IMR-90 (cell line): ENCODE data around the gene RGP1. TPM values are rescaled to one million over a fixed set of nuclear protein-coding genes. Genes with fewer than 3 reads are reported as not detected.

Source experiments
- ATAC-seq: fragments of 200-7000 bp; cut with Tn5 transposase; 2 replicates; pipeline ENCODE4 v1.9.1; 2020; ENCODE audit warnings: low read depth, mild to moderate bottlenecking, moderate library complexity
- BruUV-seq: library from RNA; stranded (reverse); fragments of 400-500 nt; replicated peaks from 2 replicates; lab custom pipeline; 2021; lab: Mats Ljungman, UMichigan
- CTCF ChIA-PET: fragments of 300-600 bp; formaldehyde crosslinking; extraction: SDS; loops from one replicate; lab custom pipeline; 2021; ENCODE audit warnings: antibody characterized with exemption; lab: Yijun Ruan, JAX
- POLR2A ChIA-PET: fragments of 300-600 bp; sonication (Branson Sonifier 250); formaldehyde crosslinking; loops from one replicate; lab custom pipeline; 2022; ENCODE audit warnings: antibody characterized with exemption; ENCODE audit not compliant: unreplicated experiment; lab: Charles Lee
- DNase-seq: peaks from one replicate; pipeline ENCODE4 v3.0.0; 2013
- H2AFZ ChIP-seq: replicated peaks from 2 replicates; pipeline ENCODE3; 2013; ENCODE audit warnings: low read length, mild to moderate bottlenecking; ENCODE audit not compliant: poor library complexity
- H2AK5ac ChIP-seq: 2 replicates; pipeline ENCODE4 v1.6.1; 2013; ENCODE audit warnings: low read depth, low read length, inconsistent platforms
- H2AK9ac ChIP-seq: replicated peaks from 2 replicates; pipeline ENCODE3; 2013; ENCODE audit warnings: mild to moderate bottlenecking, low read depth, low read length, moderate library complexity; ENCODE audit not compliant: poor library complexity
- H2BK120ac ChIP-seq: 2 replicates; pipeline ENCODE4 v1.6.1; 2013; ENCODE audit warnings: low read depth, low read length, inconsistent platforms
- H2BK15ac ChIP-seq: 3 replicates; pipeline ENCODE4 v1.6.1; 2013; ENCODE audit warnings: low read depth, low read length, inconsistent platforms
- H2BK20ac ChIP-seq: 2 replicates; pipeline ENCODE4 v1.6.1; 2013; ENCODE audit warnings: low read depth, mild to moderate bottlenecking, inconsistent platforms, low read length, moderate library complexity
- H2BK5ac ChIP-seq: 2 replicates; pipeline ENCODE4 v1.6.1; 2013; ENCODE audit warnings: mild to moderate bottlenecking, low read depth, low read length, inconsistent platforms; ENCODE audit not compliant: poor library complexity, severe bottlenecking
- H3K14ac ChIP-seq: replicated peaks from 2 replicates; pipeline ENCODE4 v1.6.1; 2013; ENCODE audit warnings: low read depth, low read length, inconsistent platforms
- H3K18ac ChIP-seq: 2 replicates; pipeline ENCODE4 v1.6.1; 2013; ENCODE audit warnings: low read depth, low read length, control low read depth
- H3K23ac ChIP-seq: 2 replicates; pipeline ENCODE4 v1.6.1; 2013; ENCODE audit warnings: low read depth, low read length, inconsistent platforms
- H3K27ac ChIP-seq: 2 replicates; pipeline ENCODE4 v1.5.1; 2013; ENCODE audit warnings: mild to moderate bottlenecking, control low read depth, low read length; ENCODE audit not compliant: insufficient read depth
- H3K27me3 ChIP-seq: 2 replicates; pipeline ENCODE4 v1.6.1; 2013; ENCODE audit warnings: low read length; ENCODE audit not compliant: control insufficient read depth, insufficient read depth
- H3K36me3 ChIP-seq: 2 replicates; pipeline ENCODE4 v1.6.1; 2013; ENCODE audit warnings: low read length, mixed read lengths; ENCODE audit not compliant: control insufficient read depth, insufficient read depth
- H3K4ac ChIP-seq: 2 replicates; pipeline ENCODE4 v1.6.1; 2013; ENCODE audit warnings: low read depth, low read length, inconsistent platforms
- H3K4me1 ChIP-seq: 2 replicates; pipeline ENCODE4 v1.6.1; 2013; ENCODE audit warnings: low read length, mixed read lengths; ENCODE audit not compliant: control insufficient read depth, insufficient read depth
- H3K4me2 ChIP-seq: 2 replicates; pipeline ENCODE4 v1.6.1; 2013; ENCODE audit warnings: low read depth, mild to moderate bottlenecking, control low read depth, low read length, moderate library complexity
- H3K4me3 ChIP-seq: 2 replicates; pipeline ENCODE4 v1.5.1; 2013; ENCODE audit warnings: low read depth, mild to moderate bottlenecking, control low read depth, low read length, moderate library complexity; ENCODE audit not compliant: insufficient read depth
- H3K56ac ChIP-seq: 2 replicates; pipeline ENCODE4 v1.6.1; 2013; ENCODE audit warnings: low read length, inconsistent platforms; ENCODE audit not compliant: insufficient read depth; ENCODE audit errors: extremely low read depth
- H3K79me1 ChIP-seq, 2 experiments: 2 replicates each; pipeline ENCODE4 v1.6.1; 2013; ENCODE audit warnings: low read length in 2 of 2, inconsistent platforms in 1 of 2, low read depth in 1 of 2
- H3K9ac ChIP-seq: 2 replicates; pipeline ENCODE4 v1.6.1; 2013; ENCODE audit warnings: low read depth, low read length, control low read depth
- H3K9me1 ChIP-seq: 2 replicates; pipeline ENCODE4 v1.6.1; 2013; ENCODE audit warnings: low read length, inconsistent platforms; ENCODE audit not compliant: insufficient read depth
- H3K9me3 ChIP-seq: 2 replicates; pipeline ENCODE4 v1.6.1; 2013; ENCODE audit warnings: low read length; ENCODE audit not compliant: control insufficient read depth, insufficient read depth
- H4K20me1 ChIP-seq: 2 replicates; pipeline ENCODE4 v1.6.1; 2013; ENCODE audit warnings: low read length, inconsistent platforms; ENCODE audit not compliant: insufficient read depth
- H4K5ac ChIP-seq: 2 replicates; pipeline ENCODE4 v1.6.1; 2013; ENCODE audit warnings: mild to moderate bottlenecking, low read depth, low read length, control low read depth
- H4K8ac ChIP-seq, 2 experiments: 2 replicates each; pipeline ENCODE4 v1.6.1; 2013; ENCODE audit warnings: low read depth in 2 of 2, low read length in 2 of 2, control low read depth in 1 of 2, inconsistent platforms in 1 of 2
- H4K91ac ChIP-seq: 2 replicates; pipeline ENCODE4 v1.6.1; 2013; ENCODE audit warnings: low read depth, low read length, inconsistent platforms; ENCODE audit not compliant: insufficient read depth
- BHLHE40 ChIP-seq: fragments of 150-350 bp; IDR thresholded peaks from 2 replicates; pipeline ENCODE4 v1.6.1; 2016; ENCODE audit warnings: mild to moderate bottlenecking, low read depth, low read length
- CEBPB ChIP-seq: IDR thresholded peaks from 2 replicates; pipeline ENCODE4 v1.6.1; 2012; ENCODE audit warnings: low read depth, low read length, improper control_type of control experiment
- CHD1 ChIP-seq: IDR thresholded peaks from 2 replicates; pipeline ENCODE4 v1.6.1; 2012; ENCODE audit warnings: low read depth, low read length, improper control_type of control experiment
- FOS ChIP-seq: fragments of 150-350 bp; IDR thresholded peaks from 2 replicates; pipeline ENCODE4 v1.6.1; 2016; ENCODE audit warnings: low read depth, low read length
- MAFK ChIP-seq: IDR thresholded peaks from 2 replicates; pipeline ENCODE4 v1.6.1; 2012; ENCODE audit warnings: low read depth, low read length, improper control_type of control experiment
- MAZ ChIP-seq: IDR thresholded peaks from 2 replicates; pipeline ENCODE4 v1.6.1; 2012; ENCODE audit warnings: low read depth, mild to moderate bottlenecking, low read length, improper control_type of control experiment, moderate library complexity, borderline replicate concordance
- MXI1 ChIP-seq: IDR thresholded peaks from 2 replicates; pipeline ENCODE4 v1.6.1; 2012; ENCODE audit warnings: low read depth, mild to moderate bottlenecking, low read length, moderate library complexity, borderline replicate concordance
- NFE2L2 ChIP-seq: fragments of 150-350 bp; IDR thresholded peaks from 2 replicates; pipeline ENCODE4 v1.6.1; 2016; ENCODE audit warnings: low read depth, mild to moderate bottlenecking, low read length
- POLR2A ChIP-seq: IDR thresholded peaks from 2 replicates; pipeline ENCODE4 v1.6.1; 2012; ENCODE audit warnings: mild to moderate bottlenecking, low read depth, low read length
- RAD21 ChIP-seq: IDR thresholded peaks from 2 replicates; pipeline ENCODE4 v1.6.1; 2012; ENCODE audit warnings: low read length, improper control_type of control experiment
- RCOR1 ChIP-seq: IDR thresholded peaks from 2 replicates; pipeline ENCODE4 v1.6.1; 2012; ENCODE audit warnings: mild to moderate bottlenecking, low read length, improper control_type of control experiment; ENCODE audit not compliant: insufficient replicate concordance
- RFX5 ChIP-seq: IDR thresholded peaks from 2 replicates; pipeline ENCODE4 v1.8.0; 2012; ENCODE audit warnings: low read depth, mild to moderate bottlenecking, low read length, moderate library complexity
- SMC3 ChIP-seq: fragments of 150-350 bp; IDR thresholded peaks from 2 replicates; pipeline ENCODE4 v1.6.1; 2016; ENCODE audit warnings: low read depth, mild to moderate bottlenecking, antibody characterized with exemption, low read length, moderate library complexity
- WGBS, 2 experiments: methylation state at CpG; one replicate each; pipeline versions ENCODE4 v1.1.5 to v1.1.7; 2013; ENCODE audit warnings: missing lambda C conversion rate in 2 of 2; ENCODE audit not compliant: insufficient read length in 1 of 2; ENCODE audit errors: extremely low coverage in 2 of 2; 5-methylcytosine and 5-hydroxymethylcytosine counted together
- dilution Hi-C: fragments of 300-500 bp; cut with HindIII; formaldehyde crosslinking; loops from one replicate; pipeline ENCODE4 v1.14.3; 2018; ENCODE audit warnings: low sequenced_read_pairs; ENCODE audit not compliant: unreplicated experiment
- in situ Hi-C: fragments of 300-500 bp; cut with MboI; formaldehyde crosslinking; loops from 3 replicates; pipeline ENCODE4 v1.14.3; 2019; ENCODE audit warnings: low sequenced_read_pairs, inconsistent platforms, mixed read lengths
- intact Hi-C: fragments of 100-400 bp; cut with micrococcal nuclease; formaldehyde crosslinking; loops from 2 replicates; pipeline ENCODE4 v1.10.0; 2022
- polyA plus RNA-seq, 3 experiments: library from polyadenylated mRNA; depleted of rRNA; stranded (reverse); fragments of >200 nt; gene quantifications; 2 replicates each; pipeline ENCODE4 v1.2.3, GENCODE V29; 2012; ENCODE audit warnings: low replicate concordance in 1 of 3
- total RNA-seq: library from RNA; depleted of rRNA; stranded (reverse); fragments of >200 nt; gene quantifications from 2 replicates; pipeline ENCODE4 v1.2.3, GENCODE V29; 2012
- TF ChIP-seq, protein P1 (sequence below): fragments of 150-350 bp; IDR thresholded peaks from 2 replicates; pipeline ENCODE4 v1.6.1; 2016; ENCODE audit warnings: low read depth, mild to moderate bottlenecking, low read length, moderate library complexity, borderline replicate concordance
- TF ChIP-seq, protein P2 (sequence below): conservative IDR thresholded peaks from 2 replicates; pipeline ENCODE4 v1.5.1; 2012; ENCODE audit warnings: mild to moderate bottlenecking, low read depth, low read length, improper control_type of control experiment
- TF ChIP-seq, protein P3 (sequence below): fragments of 150-350 bp; IDR thresholded peaks from 2 replicates; pipeline ENCODE4 v1.6.1; 2017; ENCODE audit warnings: mild to moderate bottlenecking, antibody characterized with exemption, low read length, low read depth

RGP1 gene
- total and polyA plus RNA-seq, 2 of the 4 experiments (the other 2 are of a cell fraction) = 10.2 to 14.3 TPM

GRCh38 chr9:35736201-35736633 is 12.9 kb upstream of the RGP1 start:
- Histone ChIP-seq H3K9me1 (peaks cover 3% of the 10 kb centered on the region; the same call in 1 of the 2 replicates), H3K56ac (no peak overlapping the region), H2AK5ac (peak overlapping the region; percentile 52; the same call in 1 of the 2 replicates), H3K4ac (no peak overlapping the region), H3K36me3 (peaks cover 54% of the 10 kb centered on the region), H2AFZ (peak overlapping the region; percentile 68), H3K27ac (no peak overlapping the region), H4K8ac (no peak overlapping the region), H2BK15ac (no peak overlapping the region), H3K18ac (no peak overlapping the region), H3K79me1 (peaks cover 24 to 84% of the 10 kb centered on the region in 2 experiments), H4K5ac (no peak overlapping the region), H3K4me3 (no peak overlapping the region), H3K23ac (no peak overlapping the region), H2BK20ac (no peak overlapping the region), H3K27me3 (no peaks in the 10 kb centered on the region), H3K4me1 (no peaks in the 10 kb centered on the region), H2BK5ac (no peak overlapping the region), H4K20me1 (peaks cover 20% of the 10 kb centered on the region), H2BK120ac (no peak overlapping the region), H3K14ac (no peak overlapping the region), H2AK9ac (peak overlapping the region; percentile 22), H3K9me3 (no peaks in the 10 kb centered on the region), H3K9ac (no peak overlapping the region), H3K4me2 (no peak overlapping the region), H4K91ac (no peak overlapping the region)
- TF ChIP-seq POLR2A = no peak
- TF ChIP-seq MAZ = no peak
- TF ChIP-seq RFX5 = no peak
- TF ChIP-seq RCOR1 = no peak
- no peak for TF ChIP-seq MXI1
- no peak for TF ChIP-seq NFE2L2
- TF ChIP-seq SMC3 = peak; percentile 63; the same call in 1 of the 2 replicates
- TF ChIP-seq CHD1 = no peak
- TF ChIP-seq RAD21 = peak; percentile 71
- TF ChIP-seq, protein P1, sequence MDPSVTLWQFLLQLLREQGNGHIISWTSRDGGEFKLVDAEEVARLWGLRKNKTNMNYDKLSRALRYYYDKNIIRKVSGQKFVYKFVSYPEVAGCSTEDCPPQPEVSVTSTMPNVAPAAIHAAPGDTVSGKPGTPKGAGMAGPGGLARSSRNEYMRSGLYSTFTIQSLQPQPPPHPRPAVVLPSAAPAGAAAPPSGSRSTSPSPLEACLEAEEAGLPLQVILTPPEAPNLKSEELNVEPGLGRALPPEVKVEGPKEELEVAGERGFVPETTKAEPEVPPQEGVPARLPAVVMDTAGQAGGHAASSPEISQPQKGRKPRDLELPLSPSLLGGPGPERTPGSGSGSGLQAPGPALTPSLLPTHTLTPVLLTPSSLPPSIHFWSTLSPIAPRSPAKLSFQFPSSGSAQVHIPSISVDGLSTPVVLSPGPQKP = no peak
- no peak for TF ChIP-seq MAFK
- no peak for TF ChIP-seq FOS
- TF ChIP-seq CEBPB = no peak
- no peak for TF ChIP-seq BHLHE40
- TF ChIP-seq, protein P2, sequence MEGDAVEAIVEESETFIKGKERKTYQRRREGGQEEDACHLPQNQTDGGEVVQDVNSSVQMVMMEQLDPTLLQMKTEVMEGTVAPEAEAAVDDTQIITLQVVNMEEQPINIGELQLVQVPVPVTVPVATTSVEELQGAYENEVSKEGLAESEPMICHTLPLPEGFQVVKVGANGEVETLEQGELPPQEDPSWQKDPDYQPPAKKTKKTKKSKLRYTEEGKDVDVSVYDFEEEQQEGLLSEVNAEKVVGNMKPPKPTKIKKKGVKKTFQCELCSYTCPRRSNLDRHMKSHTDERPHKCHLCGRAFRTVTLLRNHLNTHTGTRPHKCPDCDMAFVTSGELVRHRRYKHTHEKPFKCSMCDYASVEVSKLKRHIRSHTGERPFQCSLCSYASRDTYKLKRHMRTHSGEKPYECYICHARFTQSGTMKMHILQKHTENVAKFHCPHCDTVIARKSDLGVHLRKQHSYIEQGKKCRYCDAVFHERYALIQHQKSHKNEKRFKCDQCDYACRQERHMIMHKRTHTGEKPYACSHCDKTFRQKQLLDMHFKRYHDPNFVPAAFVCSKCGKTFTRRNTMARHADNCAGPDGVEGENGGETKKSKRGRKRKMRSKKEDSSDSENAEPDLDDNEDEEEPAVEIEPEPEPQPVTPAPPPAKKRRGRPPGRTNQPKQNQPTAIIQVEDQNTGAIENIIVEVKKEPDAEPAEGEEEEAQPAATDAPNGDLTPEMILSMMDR = peak; percentile 87
- TF ChIP-seq, protein P3, sequence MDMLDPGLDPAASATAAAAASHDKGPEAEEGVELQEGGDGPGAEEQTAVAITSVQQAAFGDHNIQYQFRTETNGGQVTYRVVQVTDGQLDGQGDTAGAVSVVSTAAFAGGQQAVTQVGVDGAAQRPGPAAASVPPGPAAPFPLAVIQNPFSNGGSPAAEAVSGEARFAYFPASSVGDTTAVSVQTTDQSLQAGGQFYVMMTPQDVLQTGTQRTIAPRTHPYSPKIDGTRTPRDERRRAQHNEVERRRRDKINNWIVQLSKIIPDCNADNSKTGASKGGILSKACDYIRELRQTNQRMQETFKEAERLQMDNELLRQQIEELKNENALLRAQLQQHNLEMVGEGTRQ = no peak
- ChIA-PET POLR2A (no interaction called here), CTCF (interaction anchor here (0.6 to 1.2 kb wide), 3 partner anchors 9 to 12 kb away, joined by 5 to 7 read pairs (median 7); partner anchors contain the start of genes GBA2 and RGP1)
- BruUV-seq = no TSS peak
- dilution Hi-C loops (no loop called here), in situ Hi-C loops (no loop called here), intact Hi-C loops (no loop called here)
- ATAC-seq (peak; percentile 32), DNase-seq (peak; percentile 79)
- 30% methylated on average over 2 of the region's 5 CpGs; no CpG with 5 or more reads in 1 of the 2 experiments for WGBS, 2 experiments
